Tibial nerve (tissue), 3 donors: ENCODE data around the gene SLC12A7.

Experiments used
- EP300 ChIP-seq, 2 donors: sonication (generic); formaldehyde crosslinking; IDR thresholded peaks; one replicate each; pipeline ENCODE4 v1.6.1; 2017; ENCODE audit warnings: antibody characterized with exemption in 2 of 2, mild to moderate bottlenecking in 1 of 2
- POLR2A ChIP-seq, 2 donors: fragments of 450-650 bp; IDR thresholded peaks; one replicate each; pipeline ENCODE4 v1.6.1; 2017; ENCODE audit warnings: antibody characterized with exemption in 2 of 2, mild to moderate bottlenecking in 2 of 2, moderate library complexity in 2 of 2

- TF ChIP-seq POLR2A (IDR thresholded peaks at IDR 0.05) (no peak), EP300 (IDR thresholded peaks at IDR 0.05) (no peak)
These were observed 53.5 kb downstream of the SLC12A7 start for GRCh38 chr5:1058083-1058945.
